ENCODE measurements around the gene ABLIM2.
A peak's percentile ranks its signal among the peaks of the same experiment; 100 is the strongest.

Gene ABLIM2

GRCh38 chr4:8099981-8100464 is 58.6 kb downstream of the ABLIM2 start:
- DNase-seq = no peak

GRCh38 chr4:8098506-8098905 is 60.1 kb downstream of the ABLIM2 start:
- no peak for DNase-seq

GRCh38 chr4:8097721-8098345 is 60.8 kb downstream of the ABLIM2 start:
- DNase-seq = no peak

- DNase-seq = no peak
Observed at GRCh38 chr4:8097141-8097541, 61.5 kb downstream of the ABLIM2 start.

- DNase-seq = no peak
Observed at GRCh38 chr4:8096690-8097061, 61.9 kb downstream of the ABLIM2 start.

GRCh38 chr4:8095956-8096689 is 62.5 kb downstream of the ABLIM2 start:
- no peak for DNase-seq

GRCh38 chr4:8093587-8094274 is 64.9 kb downstream of the ABLIM2 start:
- no peak for DNase-seq

GRCh38 chr4:8092282-8092681 is 66.3 kb downstream of the ABLIM2 start:
- no peak for DNase-seq

- DNase-seq = peak; percentile 16
Observed at GRCh38 chr4:8090744-8091301, 67.8 kb downstream of the ABLIM2 start.

- no peak for DNase-seq
Observed at GRCh38 chr4:8090312-8090711, 68.3 kb downstream of the ABLIM2 start.

- no peak for DNase-seq
Observed at GRCh38 chr4:8089862-8090261, 68.8 kb downstream of the ABLIM2 start.

GRCh38 chr4:8088966-8089491 is 69.6 kb downstream of the ABLIM2 start:
- no peak for DNase-seq

GRCh38 chr4:8087921-8088495 is 70.6 kb downstream of the ABLIM2 start:
- no peak for DNase-seq

GRCh38 chr4:8086783-8087445 is 71.7 kb downstream of the ABLIM2 start:
- DNase-seq = no peak

GRCh38 chr4:8085491-8086117 is 73.0 kb downstream of the ABLIM2 start:
- no peak for DNase-seq

GRCh38 chr4:8084712-8085490 is 73.7 kb downstream of the ABLIM2 start:
- DNase-seq = peak; percentile 17

GRCh38 chr4:8084031-8084660 is 74.5 kb downstream of the ABLIM2 start:
- no peak for DNase-seq

- DNase-seq = no peak
Observed at GRCh38 chr4:8083086-8083825, 75.4 kb downstream of the ABLIM2 start.

GRCh38 chr4:8082517-8083055 is 76.0 kb downstream of the ABLIM2 start:
- no peak for DNase-seq
